Natural killer cell (primary cell): Measurements from ENCODE around the gene SSBP2. TPM values are rescaled to one million over a fixed set of nuclear protein-coding genes. Genes with fewer than 3 reads are reported as not detected.

Experiments
- ATAC-seq, 3 donors: fragments of 150-1000 bp in 2 of 3; fragments of 200-7000 bp in 1 of 3; cut with Tn5 transposase; 1 replicate in 1 of 3; 2 replicates in 2 of 3; pipeline ENCODE4 v1.10.0; 2021; ENCODE audit warnings: mild to moderate bottlenecking in 2 of 3, moderate library complexity in 2 of 3
- DNase-seq, 2 donors: peaks; one replicate each; pipeline versions ENCODE4 v3.0.0 to v3.0.0-alpha.2; 2013 to 2021; ENCODE audit warnings: mixed read lengths in 1 of 2
- H3K27ac ChIP-seq: one replicate; pipeline ENCODE4 v1.5.1; 2013; ENCODE audit warnings: mild to moderate bottlenecking, low read length
- H3K27me3 ChIP-seq: one replicate; pipeline ENCODE4 v1.6.1; 2013; ENCODE audit warnings: low read length; ENCODE audit not compliant: control insufficient read depth, insufficient read depth
- H3K36me3 ChIP-seq: one replicate; pipeline ENCODE4 v1.6.1; 2013; ENCODE audit warnings: low read length; ENCODE audit not compliant: control insufficient read depth, insufficient read depth
- H3K4me1 ChIP-seq: one replicate; pipeline ENCODE4 v1.6.1; 2013; ENCODE audit warnings: low read length; ENCODE audit not compliant: control insufficient read depth, insufficient read depth
- H3K4me3 ChIP-seq: one replicate; pipeline ENCODE4 v1.5.1; 2013; ENCODE audit warnings: low read length
- H3K9me3 ChIP-seq: one replicate; pipeline ENCODE4 v1.6.1; 2013; ENCODE audit warnings: low read length; ENCODE audit not compliant: control insufficient read depth, insufficient read depth
- H3K27ac Mint-ChIP-seq, 2 donors: one replicate each; pipeline ENCODE4 v1.8.0; 2022; ENCODE audit warnings: mild to moderate bottlenecking in 2 of 2, mixed read lengths in 2 of 2, moderate library complexity in 1 of 2
- H3K27me3 Mint-ChIP-seq, 2 donors: one replicate each; pipeline ENCODE4 v1.8.0; 2022; ENCODE audit warnings: low read depth in 2 of 2, mixed read lengths in 2 of 2
- H3K36me3 Mint-ChIP-seq: one replicate; pipeline ENCODE4 v1.8.0; 2022; ENCODE audit warnings: mixed read lengths
- H3K4me1 Mint-ChIP-seq, 2 donors: one replicate each; pipeline ENCODE4 v1.8.0; 2022; ENCODE audit warnings: mixed read lengths in 2 of 2
- H3K4me3 Mint-ChIP-seq: one replicate; pipeline ENCODE4 v1.8.0; 2022; ENCODE audit warnings: mild to moderate bottlenecking, moderate library complexity, mixed read lengths
- H3K9me3 Mint-ChIP-seq, 2 donors: one replicate each; pipeline ENCODE4 v1.8.0; 2022; ENCODE audit warnings: mixed read lengths in 2 of 2
- CTCF ChIP-seq: fragments of 200-600 bp; IDR thresholded peaks from one replicate; pipeline ENCODE4 v1.8.0; 2022; ENCODE audit warnings: antibody characterized with exemption
- WGBS: methylation state at CpG from one replicate; pipeline ENCODE4 v1.1.7; 2013; ENCODE audit warnings: missing lambda C conversion rate; ENCODE audit not compliant: insufficient coverage; 5-methylcytosine and 5-hydroxymethylcytosine counted together
- intact Hi-C: fragments of 100-400 bp; cut with micrococcal nuclease; formaldehyde crosslinking; loops from one replicate; pipeline ENCODE4 v1.14.2; 2022
- total RNA-seq, 4 donors: library from RNA; stranded (reverse); fragments of 120-200 nt in 1 of 4; gene quantifications; one replicate each; pipeline versions ENCODE4 v1.2.3 to v1.2.4, GENCODE V29; 2013 to 2022

SSBP2 gene
- total RNA-seq, 3 donors from 2014 or later (not counting 1 experiment from before 2014, with no cell fraction given) = 13.1 to 17.3 (median 14.8) TPM

- ATAC-seq = no peak
- intact Hi-C loops = no loop called here
- TF ChIP-seq CTCF = no peak
Measured at GRCh38 chr5:81756016-81756415, 5.1 kb upstream of the SSBP2 start.

GRCh38 chr5:81755320-81755719 is 4.4 kb upstream of the SSBP2 start:
- H3K4me3 Mint-ChIP-seq = no peak overlapping the region
- Histone ChIP-seq H3K9me3 (no peaks in the 10 kb centered on the region), H3K36me3 (no peaks in the 10 kb centered on the region), H3K4me1 (peaks cover 6% of the 10 kb centered on the region), H3K27ac (no peak overlapping the region), H3K4me3 (no peak overlapping the region), H3K27me3 (no peaks in the 10 kb centered on the region)
- WGBS = 77% methylated on average over 2 of the region's 2 CpGs
- no peak for ATAC-seq
- H3K9me3 Mint-ChIP-seq = no peaks in the 10 kb centered on the region
- peaks cover 11 to 18% of the 10 kb centered on the region in 2 donors for H3K27me3 Mint-ChIP-seq
- DNase-seq = no peak
- intact Hi-C loops = no loop called here
- no peak for TF ChIP-seq CTCF
- no peaks in the 10 kb centered on the region for H3K36me3 Mint-ChIP-seq
- H3K4me1 Mint-ChIP-seq = peaks cover 0 to 4% of the 10 kb centered on the region in 2 donors
- H3K27ac Mint-ChIP-seq = no peak overlapping the region

More at GRCh38 chr5:81756016-81756415, 5.1 kb upstream of the SSBP2 start:
- Mint-ChIP-seq H3K9me3 (no peaks in the 10 kb centered on the region), H3K4me3 (no peak overlapping the region), H3K27me3 (peaks cover 15 to 25% of the 10 kb centered on the region in 2 donors), H3K36me3 (no peaks in the 10 kb centered on the region), H3K4me1 (peaks cover 0 to 1% of the 10 kb centered on the region in 2 donors), H3K27ac (no peak overlapping the region)
- Histone ChIP-seq H3K9me3 (no peaks in the 10 kb centered on the region), H3K27ac (no peak overlapping the region), H3K36me3 (no peaks in the 10 kb centered on the region), H3K27me3 (no peaks in the 10 kb centered on the region), H3K4me3 (no peak overlapping the region), H3K4me1 (peaks cover 6% of the 10 kb centered on the region)
- DNase-seq = no peak

- Histone ChIP-seq H3K4me1 (peaks cover 6% of the 10 kb centered on the region), H3K36me3 (no peaks in the 10 kb centered on the region), H3K9me3 (no peaks in the 10 kb centered on the region), H3K27ac (no peak overlapping the region), H3K27me3 (no peaks in the 10 kb centered on the region), H3K4me3 (no peak overlapping the region)
- intact Hi-C loops = no loop called here
- 92% methylated on average over 2 of the region's 2 CpGs for WGBS
- DNase-seq (no peak), ATAC-seq (no peak)
- Mint-ChIP-seq H3K27ac (no peak overlapping the region), H3K9me3 (no peaks in the 10 kb centered on the region), H3K4me1 (peaks cover 0 to 4% of the 10 kb centered on the region in 2 donors), H3K36me3 (no peaks in the 10 kb centered on the region), H3K27me3 (peaks cover 8 to 13% of the 10 kb centered on the region in 2 donors), H3K4me3 (no peak overlapping the region)
- TF ChIP-seq CTCF = no peak
Measured at GRCh38 chr5:81754621-81755020, 3.7 kb upstream of the SSBP2 start.

- Histone ChIP-seq H3K9me3 (no peaks in the 10 kb centered on the region), H3K4me3 (no peak overlapping the region), H3K4me1 (peaks cover 6% of the 10 kb centered on the region), H3K27me3 (no peaks in the 10 kb centered on the region), H3K27ac (no peak overlapping the region), H3K36me3 (no peaks in the 10 kb centered on the region)
- Mint-ChIP-seq H3K9me3 (no peaks in the 10 kb centered on the region), H3K27me3 (peaks cover 5 to 9% of the 10 kb centered on the region in 2 donors), H3K4me1 (peaks cover 0 to 11% of the 10 kb centered on the region in 2 donors), H3K36me3 (no peaks in the 10 kb centered on the region), H3K4me3 (peak overlapping the region; percentile 49), H3K27ac (no peak overlapping the region)
- intact Hi-C loops = no loop called here
- TF ChIP-seq CTCF = no peak
- ATAC-seq = no peak
- DNase-seq = no peak
- WGBS = 94% methylated on average over 2 of the region's 2 CpGs
Measured at GRCh38 chr5:81753429-81753828, 2.5 kb upstream of the SSBP2 start.
